IPS-18a (cell line): ENCODE results near the gene ITLN1.

Experiments
- H3K27ac ChIP-seq: one replicate; pipeline ENCODE4 v1.5.1; 2013; ENCODE audit warnings: low read length
- H3K27me3 ChIP-seq: one replicate; pipeline ENCODE4 v1.6.1; 2013; ENCODE audit warnings: mild to moderate bottlenecking, low read length; ENCODE audit not compliant: control insufficient read depth, insufficient read depth
- H3K36me3 ChIP-seq: one replicate; pipeline ENCODE4 v1.6.1; 2013; ENCODE audit warnings: low read depth, low read length; ENCODE audit not compliant: control insufficient read depth
- H3K4me1 ChIP-seq: one replicate; pipeline ENCODE4 v1.6.1; 2013; ENCODE audit warnings: low read depth, low read length; ENCODE audit not compliant: control insufficient read depth
- H3K4me3 ChIP-seq: one replicate; pipeline ENCODE4 v1.5.1; 2013; ENCODE audit warnings: low read length
- H3K9ac ChIP-seq: one replicate; pipeline ENCODE4 v1.6.1; 2013; ENCODE audit warnings: mild to moderate bottlenecking, low read length, moderate library complexity
- H3K9me3 ChIP-seq: one replicate; pipeline ENCODE4 v1.6.1; 2013; ENCODE audit warnings: low read depth, low read length; ENCODE audit not compliant: control insufficient read depth

ITLN1 gene

GRCh38 chr1:160864173-160864572, 20.8 kb downstream of the ITLN1 start:
- Histone ChIP-seq H3K4me1 (no peaks in the 10 kb centered on the region), H3K9ac (no peak overlapping the region), H3K27me3 (no peaks in the 10 kb centered on the region)

GRCh38 chr1:160863774-160864131, 21.2 kb downstream of the ITLN1 start:
- no peak overlapping the region for H3K9ac ChIP-seq
- H3K4me1 ChIP-seq: no peaks in the 10 kb centered on the region
- no peaks in the 10 kb centered on the region for H3K27me3 ChIP-seq

More at GRCh38 chr1:160864173-160864572, 20.8 kb downstream of the ITLN1 start:
- H3K9me3 ChIP-seq: no peaks in the 10 kb centered on the region
- H3K27ac ChIP-seq: no peak overlapping the region
- H3K36me3 ChIP-seq: no peaks in the 10 kb centered on the region
- no peak overlapping the region for H3K4me3 ChIP-seq

GRCh38 chr1:160863061-160863773, 21.8 kb downstream of the ITLN1 start:
- H3K4me3 ChIP-seq: no peak overlapping the region
- no peaks in the 10 kb centered on the region for H3K4me1 ChIP-seq
- H3K27ac ChIP-seq: no peak overlapping the region
- H3K9me3 ChIP-seq: no peaks in the 10 kb centered on the region
- no peaks in the 10 kb centered on the region for H3K27me3 ChIP-seq
- H3K36me3 ChIP-seq: no peaks in the 10 kb centered on the region
- H3K9ac ChIP-seq: no peak overlapping the region

More at GRCh38 chr1:160863774-160864131, 21.2 kb downstream of the ITLN1 start:
- Histone ChIP-seq H3K9me3 (no peaks in the 10 kb centered on the region), H3K27ac (no peak overlapping the region), H3K4me3 (no peak overlapping the region), H3K36me3 (no peaks in the 10 kb centered on the region)

- H3K27me3 ChIP-seq: no peaks in the 10 kb centered on the region
- no peaks in the 10 kb centered on the region for H3K4me1 ChIP-seq
- no peaks in the 10 kb centered on the region for H3K36me3 ChIP-seq
- no peak within 1 kb of the TSS for H3K9ac ChIP-seq
- H3K27ac ChIP-seq: no peak within 1 kb of the TSS
- no peaks in the 10 kb centered on the region for H3K9me3 ChIP-seq
- no peak within 1 kb of the TSS for H3K4me3 ChIP-seq
Measured at GRCh38 chr1:160862203-160863060, 22.5 kb downstream of the ITLN1 start, which contains the start of gene CD244. Gene CD244, minus strand, starts transcription at chr1:160862887. Its CDS starts 210 bp downstream, at chr1:160862677.

GRCh38 chr1:160860840-160861505, 24.0 kb downstream of the ITLN1 start:
- H3K9ac ChIP-seq: no peak overlapping the region
- no peaks in the 10 kb centered on the region for H3K9me3 ChIP-seq
- H3K4me1 ChIP-seq: no peaks in the 10 kb centered on the region
- no peak overlapping the region for H3K27ac ChIP-seq
- H3K36me3 ChIP-seq: no peaks in the 10 kb centered on the region
- H3K27me3 ChIP-seq: no peaks in the 10 kb centered on the region
- no peak overlapping the region for H3K4me3 ChIP-seq

- no peak overlapping the region for H3K27ac ChIP-seq
- H3K4me1 ChIP-seq: no peaks in the 10 kb centered on the region
- H3K4me3 ChIP-seq: no peak overlapping the region
- no peaks in the 10 kb centered on the region for H3K9me3 ChIP-seq
- no peaks in the 10 kb centered on the region for H3K36me3 ChIP-seq
- H3K27me3 ChIP-seq: no peaks in the 10 kb centered on the region
- H3K9ac ChIP-seq: no peak overlapping the region
Measured at GRCh38 chr1:160859166-160859565, 25.8 kb downstream of the ITLN1 start.

GRCh38 chr1:160858507-160858906, 26.5 kb downstream of the ITLN1 start:
- no peaks in the 10 kb centered on the region for H3K27me3 ChIP-seq
- no peaks in the 10 kb centered on the region for H3K9me3 ChIP-seq
- H3K4me1 ChIP-seq: no peaks in the 10 kb centered on the region
- no peaks in the 10 kb centered on the region for H3K36me3 ChIP-seq
- H3K9ac ChIP-seq: no peak overlapping the region
- no peak overlapping the region for H3K27ac ChIP-seq
- no peak overlapping the region for H3K4me3 ChIP-seq

- H3K4me1 ChIP-seq: no peaks in the 10 kb centered on the region
- no peaks in the 10 kb centered on the region for H3K36me3 ChIP-seq
- no peak overlapping the region for H3K9ac ChIP-seq
- H3K4me3 ChIP-seq: no peak overlapping the region
- no peaks in the 10 kb centered on the region for H3K9me3 ChIP-seq
- H3K27ac ChIP-seq: no peak overlapping the region
- H3K27me3 ChIP-seq: no peaks in the 10 kb centered on the region
Measured at GRCh38 chr1:160858097-160858496, 26.9 kb downstream of the ITLN1 start.

GRCh38 chr1:160855181-160855981, 29.6 kb downstream of the ITLN1 start:
- no peaks in the 10 kb centered on the region for H3K4me1 ChIP-seq
- H3K4me3 ChIP-seq: no peak overlapping the region
- no peaks in the 10 kb centered on the region for H3K36me3 ChIP-seq
- H3K9ac ChIP-seq: no peak overlapping the region
- H3K27ac ChIP-seq: no peak overlapping the region
- no peaks in the 10 kb centered on the region for H3K9me3 ChIP-seq
- H3K27me3 ChIP-seq: no peaks in the 10 kb centered on the region

GRCh38 chr1:160853754-160854153, 31.2 kb downstream of the ITLN1 start:
- Histone ChIP-seq H3K4me3 (no peak overlapping the region), H3K36me3 (no peaks in the 10 kb centered on the region), H3K9ac (no peak overlapping the region), H3K27me3 (no peaks in the 10 kb centered on the region), H3K27ac (no peak overlapping the region), H3K4me1 (no peaks in the 10 kb centered on the region), H3K9me3 (no peaks in the 10 kb centered on the region)

- Histone ChIP-seq H3K9ac (no peak overlapping the region), H3K9me3 (no peaks in the 10 kb centered on the region), H3K4me3 (no peak overlapping the region), H3K27ac (no peak overlapping the region), H3K4me1 (no peaks in the 10 kb centered on the region), H3K27me3 (no peaks in the 10 kb centered on the region), H3K36me3 (no peaks in the 10 kb centered on the region)
Measured at GRCh38 chr1:160853014-160853413, 32.0 kb downstream of the ITLN1 start.
